BJ (cell line): ENCODE results near the gene HBE1. TPM values are rescaled to one million over a fixed set of nuclear protein-coding genes. Genes with fewer than 3 reads are reported as not detected.
"Not testable (repeated sequence)": the region's sequence is repeated elsewhere in the genome, so short reads cannot be mapped to it uniquely, and the experiment has no call there.

Experiments used
- CTCF ChIA-PET: fragments of 350-600 bp; formaldehyde crosslinking; extraction: SDS; loops from one replicate; lab custom pipeline; 2021; ENCODE audit warnings: antibody characterized with exemption, inconsistent platforms; lab: Yijun Ruan, JAX
- POLR2A ChIA-PET: fragments of 300-600 bp; sonication (Branson Sonifier 250); formaldehyde crosslinking; extraction: SDS; loops from one replicate; lab custom pipeline; 2021; ENCODE audit warnings: antibody characterized with exemption; lab: Charles Lee
- DNase-seq: peaks from one replicate; pipeline ENCODE4 v3.0.0-alpha.2; 2011; ENCODE audit warnings: low read depth
- H3K27me3 ChIP-seq: 2 replicates; pipeline ENCODE4 v1.6.0; 2011; ENCODE audit warnings: low read length; ENCODE audit not compliant: control insufficient read depth, insufficient read depth
- H3K36me3 ChIP-seq: 2 replicates; pipeline ENCODE4 v1.5.1; 2011; ENCODE audit warnings: low read length; ENCODE audit not compliant: control insufficient read depth, insufficient read depth
- H3K4me3 ChIP-seq: 2 replicates; pipeline ENCODE4 v1.5.1; 2011; ENCODE audit warnings: low read depth, mild to moderate bottlenecking, control low read depth, low read length
- CTCF ChIP-seq: IDR thresholded peaks from 2 replicates; pipeline ENCODE4 v1.5.1; 2011; ENCODE audit warnings: low read depth, mild to moderate bottlenecking, control low read depth, inconsistent platforms, low read length, moderate library complexity; ENCODE audit not compliant: insufficient read depth
- polyA minus RNA-seq: library from RNA; depleted of rRNA, polyadenylated mRNA; stranded (reverse); fragments of >200 nt; gene quantifications from 2 replicates; pipeline ENCODE4 v1.2.3, GENCODE V29; 2011; rRNA and poly(A)+ RNA removed
- polyA plus RNA-seq: library from polyadenylated mRNA; depleted of rRNA; stranded (reverse); fragments of >200 nt; gene quantifications from 2 replicates; pipeline ENCODE4 v1.2.3, GENCODE V29; 2011; rRNA removed

Gene HBE1
- polyA plus RNA-seq (not detected in 2 replicates), polyA minus RNA-seq (1.4 and 14.2 TPM in 2 replicates)

- H3K4me3 ChIP-seq = no peak within 1 kb of the TSS
- no peak for TF ChIP-seq CTCF
- ChIA-PET POLR2A (no interaction called here), CTCF (no interaction called here)
- H3K36me3 ChIP-seq = no peaks in the 10 kb centered on the region
- DNase-seq = no peak
- no peaks in the 10 kb centered on the region for H3K27me3 ChIP-seq
Observed at GRCh38 chr11:5269715-5270147, at the start of gene HBE1. Gene HBE1, minus strand, starts transcription at chr11:5269945. Its CDS starts 55 bp downstream, at chr11:5269890.

- 0 out of 2 replicates have a peak, but pooled peaks have one; percentile 5 for TF ChIP-seq CTCF
- DNase-seq = no peak
- Histone ChIP-seq H3K4me3 (no peak overlapping the region), H3K36me3 (no peaks in the 10 kb centered on the region), H3K27me3 (no peaks in the 10 kb centered on the region)
- POLR2A ChIA-PET = no interaction called here
- CTCF ChIA-PET = interaction anchor here (1.3 kb wide), 1 partner anchor 19 kb away, joined by 4 read pairs; no protein-coding TSS in a partner anchor
Observed at GRCh38 chr11:5317292-5317691, 47.5 kb upstream of the HBE1 start.

- DNase-seq, H3K36me3 ChIP-seq, H3K4me3 ChIP-seq, H3K27me3 ChIP-seq, POLR2A ChIA-PET: not testable (repeated sequence)
- CTCF ChIA-PET = interaction anchor here (1.1 kb wide), 1 partner anchor 53 kb away, joined by 3 read pairs; no protein-coding TSS in a partner anchor
Observed at GRCh38 chr11:5313326-5314023, 43.7 kb upstream of the HBE1 start.

- POLR2A ChIA-PET = no interaction called here
- Histone ChIP-seq H3K27me3 (no peaks in the 10 kb centered on the region), H3K36me3 (no peaks in the 10 kb centered on the region), H3K4me3 (no peak overlapping the region)
- no peak for DNase-seq
- CTCF ChIA-PET = no interaction called here
- TF ChIP-seq CTCF = no peak
Observed at GRCh38 chr11:5310423-5310822, 40.7 kb upstream of the HBE1 start.

- H3K4me3 ChIP-seq = no peak overlapping the region
- ChIA-PET CTCF (no interaction called here), POLR2A (interaction anchor here (0.5 kb wide), 1 partner anchor 56 kb away, joined by 3 read pairs; no protein-coding TSS in a partner anchor)
- no peaks in the 10 kb centered on the region for H3K36me3 ChIP-seq
- DNase-seq = no peak
- TF ChIP-seq CTCF = no peak
- H3K27me3 ChIP-seq = no peaks in the 10 kb centered on the region
Observed at GRCh38 chr11:5307256-5308019, 37.7 kb upstream of the HBE1 start.
